Measurements from ENCODE around the gene GRWD1.

GRWD1 gene

GRCh38 chr19:48461651-48461981 lies 15.8 kb downstream of the GRWD1 start:
- DNase-seq, result no peak

GRCh38 chr19:48461982-48462655 lies 16.3 kb downstream of the GRWD1 start:
- no peak for DNase-seq

- DNase-seq, result no peak
Observed at GRCh38 chr19:48465215-48465614, 19.4 kb downstream of the GRWD1 start.

DNA sequence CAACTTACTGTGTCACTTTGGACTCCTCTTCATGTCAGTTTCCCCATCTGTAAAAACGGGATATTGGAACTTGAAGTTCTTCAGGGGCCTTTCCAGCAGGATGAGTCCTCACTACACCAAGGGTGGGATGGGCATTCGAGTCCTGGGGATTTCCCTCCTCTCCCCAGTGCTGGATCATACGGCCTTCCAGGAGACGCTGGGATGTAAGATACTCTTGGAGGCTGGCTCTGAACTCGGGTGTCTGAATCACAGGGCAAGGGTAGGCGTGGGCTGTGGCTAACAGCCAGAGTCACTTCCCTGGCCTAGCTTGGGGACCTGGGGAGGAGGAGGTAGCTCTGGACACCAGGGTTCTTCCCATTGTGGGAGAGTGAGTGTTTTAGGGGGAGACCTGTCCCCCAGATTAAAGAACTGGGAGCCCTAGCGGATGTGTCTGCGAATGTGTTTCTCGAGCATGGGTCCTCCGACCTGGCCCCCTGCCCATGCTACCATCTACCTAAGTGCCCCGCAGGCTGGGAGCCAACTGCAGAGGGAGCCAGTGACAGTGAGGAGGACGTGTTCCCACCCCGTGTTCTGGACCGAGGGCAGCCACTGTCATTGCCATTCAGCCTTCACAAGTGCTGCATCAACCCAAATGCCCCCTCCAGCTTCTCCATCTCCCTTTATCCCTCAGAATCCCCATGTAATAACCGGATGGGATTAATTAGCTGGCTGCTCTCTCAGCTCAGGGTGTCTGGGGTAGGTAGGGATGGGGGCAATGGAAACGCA lies 21.0 kb downstream of the GRWD1 start:
- DNase-seq, result no peak

- DNase-seq, result peak; percentile 100
Observed at GRCh38 chr19:48468772-48469288, 23.0 kb downstream of the GRWD1 start.

DNA sequence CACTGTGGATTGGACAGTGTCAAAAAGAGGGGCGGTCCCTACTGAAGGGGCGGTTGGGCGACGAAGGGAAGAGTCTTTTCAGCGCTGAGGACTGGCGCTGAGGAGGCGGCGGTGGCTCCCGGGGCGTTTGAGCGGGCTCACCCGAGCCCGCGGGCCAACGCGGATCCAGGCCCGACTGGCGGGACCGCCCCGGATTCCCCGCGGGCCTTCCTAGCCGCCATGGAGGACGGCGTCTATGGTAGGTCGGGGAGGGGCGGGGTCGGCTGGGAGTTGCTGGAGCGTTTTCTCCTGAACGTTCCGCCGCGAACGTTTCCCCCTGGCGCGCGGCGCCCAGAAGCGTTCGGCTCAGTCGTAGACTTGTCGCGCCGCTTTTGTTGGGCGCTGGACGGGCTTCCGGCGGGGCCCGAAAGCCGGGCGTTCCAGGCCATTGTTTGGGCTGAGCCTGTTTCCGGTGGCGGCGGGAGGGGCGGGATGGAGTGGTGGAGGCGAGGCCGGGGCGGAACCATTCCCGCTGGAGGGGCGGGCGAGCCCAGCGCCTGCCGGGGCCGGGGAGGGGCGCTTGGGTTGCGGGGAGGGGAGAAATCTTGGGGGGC lies 23.6 kb downstream of the GRWD1 start, which contains the start of gene CYTH2:
Gene CYTH2 (plus strand): TSS at position 81 of the 593 bp plus-strand sequence. CDS start 139 bp downstream, at position 220.
- peak; percentile 56 to 78 for DNase-seq

- DNase-seq, result no peak
Observed at GRCh38 chr19:48469934-48470680, 24.3 kb downstream of the GRWD1 start.

DNA sequence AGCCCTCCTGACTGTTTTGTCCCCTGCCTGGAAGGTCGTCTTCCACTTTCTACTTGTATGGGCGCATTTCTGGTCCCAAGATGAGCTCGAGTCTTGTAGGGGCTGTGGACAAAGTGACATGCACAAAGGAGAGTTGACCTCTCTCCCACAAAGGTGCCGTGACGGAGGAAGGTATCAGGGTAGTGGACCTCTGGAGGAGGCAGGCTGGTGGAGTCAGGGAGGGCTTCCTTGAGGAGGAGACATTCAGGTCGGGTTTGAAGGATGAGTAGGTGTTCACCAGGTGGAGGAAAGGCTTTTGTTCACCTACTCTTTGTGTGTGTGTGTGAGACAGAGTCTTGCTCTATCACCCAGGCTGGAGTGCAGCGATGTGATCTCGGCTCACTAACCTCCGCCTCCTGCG lies 25.1 kb downstream of the GRWD1 start:
- DNase-seq, result no peak

DNA sequence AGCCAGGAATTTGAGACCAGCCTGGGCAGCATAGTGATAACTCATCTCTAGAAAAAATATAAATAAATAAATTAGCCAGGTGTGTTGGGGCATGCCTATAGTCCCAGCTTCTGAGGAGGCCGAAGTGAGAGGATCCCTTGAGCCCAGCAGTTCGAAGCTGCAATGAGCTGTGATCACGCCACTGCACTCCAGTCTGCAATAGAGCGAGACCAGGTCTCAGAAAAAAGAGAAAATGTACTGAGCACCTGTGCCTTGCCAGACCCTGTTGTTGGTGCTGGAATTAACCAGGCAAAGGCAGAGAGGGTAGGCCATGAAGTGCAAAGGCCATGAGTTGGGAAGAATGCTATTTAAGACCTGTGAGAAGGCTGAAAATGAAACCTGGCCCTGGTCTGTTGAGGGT lies 26.1 kb downstream of the GRWD1 start:
- no peak for DNase-seq

DNA sequence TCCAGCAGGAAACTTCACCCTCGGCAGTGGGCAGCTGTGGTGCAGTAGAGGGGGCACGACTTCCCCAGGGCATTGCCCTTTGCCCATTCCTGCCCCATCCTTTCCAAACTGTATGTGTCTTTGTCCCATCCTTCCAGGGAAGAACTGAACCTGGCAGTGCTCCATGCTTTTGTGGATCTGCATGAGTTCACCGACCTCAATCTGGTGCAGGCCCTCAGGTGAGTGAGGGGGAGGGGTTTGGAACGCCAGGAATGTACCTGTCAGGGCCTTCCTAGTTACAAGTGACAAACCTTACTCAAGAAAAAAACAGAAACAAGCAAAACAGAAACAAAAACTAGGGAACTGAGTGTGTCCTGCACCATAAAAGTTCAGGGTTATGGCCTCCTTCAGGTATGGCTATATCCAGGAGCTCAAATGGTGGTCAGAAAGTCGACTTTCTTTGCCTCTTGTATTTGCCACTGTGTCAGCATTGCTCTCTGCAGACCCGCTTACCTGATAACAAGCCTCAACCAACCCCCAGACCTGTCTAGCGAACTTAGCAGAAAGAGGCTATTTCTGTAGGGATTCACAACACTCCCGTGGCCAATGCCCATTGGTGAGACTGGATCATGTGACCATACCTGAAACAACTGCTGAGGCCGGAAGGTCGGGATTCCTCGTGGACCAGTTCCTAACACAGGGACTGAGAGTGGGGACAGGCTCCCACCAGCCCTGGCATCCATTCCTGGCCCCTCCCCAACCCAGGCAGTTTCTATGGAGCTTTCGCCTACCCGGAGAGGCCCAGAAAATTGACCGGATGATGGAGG lies 27.6 kb downstream of the GRWD1 start:
- DNase-seq, result no peak

DNA sequence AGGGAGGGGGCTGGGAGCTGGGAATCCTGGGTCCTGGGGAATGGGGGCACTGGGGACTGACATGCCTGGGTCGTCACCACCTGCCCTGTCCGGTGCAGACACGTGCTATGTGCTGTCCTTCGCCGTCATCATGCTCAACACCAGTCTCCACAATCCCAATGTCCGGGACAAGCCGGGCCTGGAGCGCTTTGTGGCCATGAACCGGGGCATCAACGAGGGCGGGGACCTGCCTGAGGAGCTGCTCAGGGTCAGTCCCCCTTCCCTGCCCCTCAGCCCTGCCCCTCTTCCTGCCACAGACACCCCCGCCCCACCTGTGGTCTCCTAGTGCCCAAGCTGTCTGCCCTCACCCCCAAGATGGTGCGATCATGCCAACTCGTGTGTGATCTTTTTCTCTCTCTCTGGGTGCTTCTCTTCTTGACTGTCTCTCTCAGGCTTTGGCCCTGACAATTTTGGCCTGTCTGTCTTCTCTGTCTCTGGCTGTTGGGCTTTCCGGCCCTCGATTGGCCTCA lies 28.4 kb downstream of the GRWD1 start:
- DNase-seq, result no peak

- DNase-seq, result no peak
Observed at GRCh38 chr19:48475369-48476068, 29.7 kb downstream of the GRWD1 start.

- no peak for DNase-seq
Observed at GRCh38 chr19:48476176-48476575, 30.4 kb downstream of the GRWD1 start.

GRCh38 chr19:48477067-48477685 lies 31.4 kb downstream of the GRWD1 start:
- no peak for DNase-seq

DNA sequence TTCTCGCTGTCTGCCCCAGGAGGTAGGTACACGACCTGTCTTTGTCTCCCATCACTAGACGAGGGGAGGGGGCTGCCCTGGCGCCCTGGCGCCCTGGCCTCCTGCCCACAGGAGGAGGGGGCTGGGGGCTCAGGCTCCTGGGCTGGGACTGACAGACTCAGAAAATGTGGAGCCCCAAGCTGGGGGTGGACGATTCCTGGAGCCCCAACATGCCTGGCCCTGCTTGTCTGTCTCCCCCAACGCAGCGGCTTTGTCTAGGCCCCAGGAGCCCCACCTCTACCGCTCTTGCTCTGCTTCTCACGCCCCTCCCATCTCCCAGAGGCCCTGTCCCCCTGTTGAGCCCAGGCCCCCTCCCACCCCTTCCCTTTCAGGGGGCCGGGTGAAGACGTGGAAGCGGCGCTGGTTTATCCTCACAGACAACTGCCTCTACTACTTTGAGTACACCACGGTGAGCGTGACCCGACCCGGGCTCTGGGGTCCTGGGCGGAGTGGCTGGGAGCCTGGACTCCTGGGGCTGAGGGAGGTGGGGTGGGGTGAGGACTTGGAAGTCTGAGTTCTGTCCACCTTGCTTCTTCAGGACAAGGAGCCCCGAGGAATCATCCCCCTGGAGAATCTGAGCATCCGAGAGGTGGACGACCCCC lies 32.0 kb downstream of the GRWD1 start:
- no peak for DNase-seq

DNA sequence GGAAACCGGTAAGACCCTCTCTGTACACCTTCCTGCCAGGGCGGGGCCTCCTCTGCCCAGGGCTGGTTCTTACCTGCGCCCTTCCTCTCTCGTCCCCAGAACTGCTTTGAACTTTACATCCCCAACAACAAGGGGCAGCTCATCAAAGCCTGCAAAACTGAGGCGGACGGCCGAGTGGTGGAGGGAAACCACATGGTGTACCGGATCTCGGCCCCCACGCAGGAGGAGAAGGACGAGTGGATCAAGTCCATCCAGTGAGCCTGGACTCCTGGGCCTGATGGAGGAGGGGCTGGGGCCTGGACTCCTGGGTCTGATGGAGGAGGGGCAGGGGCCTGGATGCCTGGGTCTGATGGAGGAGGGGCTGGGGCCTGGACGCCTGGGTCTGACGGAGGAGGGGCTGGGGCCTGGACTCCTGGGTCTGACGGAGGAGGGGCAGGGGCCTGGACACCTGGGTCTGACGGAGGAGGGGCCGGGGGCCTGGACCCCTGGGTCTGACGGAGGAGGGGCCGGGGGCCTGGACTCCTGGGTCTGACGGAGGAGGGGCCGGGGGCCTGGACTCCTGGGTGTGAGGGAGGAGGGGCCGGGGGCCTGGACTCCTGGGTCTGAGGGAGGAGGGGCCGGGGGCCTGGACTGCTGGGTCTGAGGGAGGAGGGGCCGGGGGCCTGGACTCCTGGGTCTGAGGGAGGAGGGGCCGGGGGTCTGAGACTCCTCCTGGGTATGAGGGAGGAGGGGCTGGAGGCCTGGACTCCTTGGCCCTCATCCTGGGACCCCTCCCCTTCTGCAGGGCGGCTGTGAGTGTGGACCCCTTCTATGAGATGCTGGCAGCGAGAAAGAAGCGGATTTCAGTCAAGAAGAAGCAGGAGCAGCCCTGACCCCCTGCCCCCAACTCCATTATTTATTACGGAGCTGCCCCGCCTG lies 32.8 kb downstream of the GRWD1 start:
- no peak for DNase-seq

- DNase-seq, result no peak
Observed at GRCh38 chr19:48479686-48480085, 33.9 kb downstream of the GRWD1 start.

GRCh38 chr19:48480183-48480557 lies 34.4 kb downstream of the GRWD1 start:
- peak; percentile 38 to 54 for DNase-seq
